NCI-H226 (cell line): ENCODE results near the gene CLEC16A.
"Not testable (repeated sequence)": the region's sequence is repeated elsewhere in the genome, so short reads cannot be mapped to it uniquely, and the experiment has no call there.

ENCODE experiments used
- DNase-seq: peaks from one replicate; pipeline ENCODE4 v3.0.0-alpha.2; 2015

The CLEC16A gene

DNA sequence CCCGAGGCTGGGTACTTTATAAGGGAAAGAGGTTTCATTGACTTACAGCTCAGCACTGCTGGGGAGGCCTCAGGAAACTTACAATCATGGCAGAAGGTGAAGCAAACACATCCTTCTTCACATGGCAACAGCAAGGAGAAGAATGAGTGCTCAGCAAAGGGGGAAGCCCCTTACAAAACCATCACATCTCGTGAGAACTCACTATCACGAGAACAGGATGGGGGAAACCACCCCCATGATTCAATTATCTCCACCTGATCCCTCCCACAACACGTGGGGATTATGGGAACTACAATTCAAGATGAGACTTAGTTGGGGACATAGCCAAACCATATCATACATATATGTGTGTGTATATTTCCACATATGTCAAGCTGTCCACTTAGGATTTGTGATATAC, 22.2 kb downstream of the CLEC16A start:
- DNase-seq, result not testable (repeated sequence)

DNA sequence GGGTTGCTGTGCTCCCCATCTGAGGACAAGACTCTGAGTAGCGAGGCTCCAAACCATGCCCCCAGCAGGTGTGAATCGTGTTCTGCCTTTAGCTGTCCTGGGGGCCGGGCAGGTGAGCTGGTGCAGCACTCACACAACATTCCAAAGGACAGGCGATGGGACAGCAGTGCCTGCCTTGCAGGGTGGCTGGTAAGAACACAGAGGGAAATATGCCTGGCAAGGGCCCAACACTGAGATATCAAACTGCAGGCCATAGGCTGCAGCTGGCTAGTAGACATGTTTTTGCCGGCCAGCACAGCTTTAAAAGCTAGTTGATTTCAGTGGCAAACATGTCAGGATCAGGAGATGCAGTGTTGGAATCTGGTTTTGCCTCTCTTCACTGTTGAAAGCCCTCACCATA, 23.6 kb downstream of the CLEC16A start:
- no peak for DNase-seq

DNA sequence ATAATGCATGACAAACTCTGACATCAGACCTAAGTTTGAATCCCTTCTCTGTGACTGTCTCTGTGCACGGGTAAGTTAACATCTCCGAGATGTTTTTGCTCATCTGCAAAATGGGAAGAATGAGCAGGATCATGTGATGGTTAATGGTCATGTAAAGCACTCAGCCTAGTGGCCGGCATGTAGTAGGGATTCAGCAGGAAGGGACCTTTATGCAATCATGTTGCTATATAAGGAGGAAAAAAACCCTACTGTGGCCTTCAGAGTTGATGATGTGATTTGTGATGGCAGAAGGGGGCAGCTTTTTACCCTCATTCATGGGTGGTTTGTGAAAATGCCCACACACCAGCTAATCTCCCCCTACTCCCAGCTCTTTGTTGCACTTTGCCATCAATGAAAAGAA, 24.1 kb downstream of the CLEC16A start:
- DNase-seq, result no peak

DNA sequence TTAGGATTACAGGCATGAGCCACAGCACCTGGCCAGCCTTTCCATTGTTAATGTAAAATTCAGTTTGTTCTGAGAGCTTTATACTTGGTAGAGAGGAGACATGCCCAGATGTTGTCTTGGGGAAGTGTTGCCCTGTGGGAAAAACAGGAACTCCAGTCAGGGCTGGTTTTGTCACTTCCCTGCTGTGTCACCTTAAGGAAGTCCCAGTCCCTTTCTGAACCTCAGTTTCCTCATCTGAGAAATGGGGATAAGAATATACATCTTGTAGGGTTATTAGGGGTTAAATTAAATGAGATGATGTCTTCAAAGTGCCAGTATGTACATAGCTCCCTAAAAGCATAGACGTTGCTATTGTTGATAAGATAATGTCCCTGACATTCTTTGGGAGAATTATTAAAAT, 25.3 kb downstream of the CLEC16A start:
- no peak for DNase-seq

DNA sequence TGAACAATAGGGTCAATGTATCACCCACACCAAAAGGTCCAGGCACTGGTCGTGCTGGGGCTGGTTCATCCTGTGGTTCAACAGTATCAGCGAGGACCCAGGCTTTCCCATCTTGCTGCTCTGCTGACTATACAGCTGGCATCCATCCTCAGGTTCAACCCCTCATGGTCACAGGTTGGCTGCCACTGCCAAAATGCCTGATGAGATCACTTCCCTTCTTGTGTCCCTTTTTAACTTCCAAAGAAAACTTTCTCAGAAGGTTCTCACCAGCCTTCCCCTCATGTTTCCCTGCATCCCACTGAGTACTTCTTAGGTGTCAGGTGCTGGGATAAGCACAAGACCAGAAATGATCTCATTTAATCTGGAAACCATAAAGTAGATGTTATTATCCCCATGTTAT, 25.7 kb downstream of the CLEC16A start:
- DNase-seq, result no peak

DNA sequence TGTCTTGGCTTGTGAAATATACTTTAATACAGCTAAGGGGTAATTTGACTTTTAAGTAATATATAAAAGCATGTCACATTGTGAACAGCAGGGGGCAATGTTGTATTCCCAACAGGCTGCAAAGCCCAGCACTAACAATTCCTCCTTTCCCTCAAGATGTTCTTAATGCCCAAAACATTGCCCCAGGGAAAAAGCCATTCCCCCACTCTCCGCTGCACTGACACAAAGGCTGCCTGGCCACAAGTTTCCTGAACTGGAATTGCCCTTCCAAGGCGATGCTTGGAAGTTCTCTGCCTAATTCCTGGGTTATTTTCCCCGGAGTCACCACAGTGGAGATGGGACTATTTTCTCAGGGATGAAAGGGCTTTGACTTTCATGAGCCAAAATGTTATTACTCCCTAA, 27.2 kb downstream of the CLEC16A start:
- peak; percentile 66 for DNase-seq

DNA sequence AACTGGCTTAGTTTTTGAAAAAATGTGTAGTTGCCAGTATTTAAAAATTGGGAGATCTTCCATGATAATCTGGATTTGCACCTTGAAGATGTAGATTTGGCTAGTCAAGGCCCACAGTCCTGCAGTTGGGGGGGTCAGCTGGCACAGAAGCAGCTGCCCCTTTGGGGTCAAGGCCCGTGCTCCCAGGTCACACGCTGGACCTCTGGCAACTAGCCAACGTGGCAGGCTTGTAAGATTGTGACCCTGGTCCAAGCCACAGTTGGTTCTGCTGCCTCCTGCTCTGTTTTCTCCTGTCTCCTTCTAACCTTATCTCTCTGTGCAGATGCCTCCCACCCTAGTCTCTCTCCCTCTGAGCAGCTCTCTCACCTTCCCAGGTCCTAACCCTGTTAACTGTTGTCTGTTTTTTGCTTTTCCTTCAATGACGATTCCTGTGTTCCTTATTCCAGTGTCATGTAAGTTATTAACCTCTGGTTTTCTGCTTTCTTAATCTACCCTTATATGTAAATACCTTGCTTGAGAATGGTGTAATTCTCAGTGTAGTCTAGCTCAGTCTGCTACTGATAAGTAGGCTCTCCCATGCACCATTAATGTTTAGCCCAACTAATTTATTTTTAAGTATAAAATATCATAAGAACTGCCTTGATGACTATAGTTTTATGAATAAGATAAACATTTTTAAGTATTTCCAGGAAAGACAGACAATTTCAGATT, 27.9 kb downstream of the CLEC16A start:
- DNase-seq, result no peak

DNA sequence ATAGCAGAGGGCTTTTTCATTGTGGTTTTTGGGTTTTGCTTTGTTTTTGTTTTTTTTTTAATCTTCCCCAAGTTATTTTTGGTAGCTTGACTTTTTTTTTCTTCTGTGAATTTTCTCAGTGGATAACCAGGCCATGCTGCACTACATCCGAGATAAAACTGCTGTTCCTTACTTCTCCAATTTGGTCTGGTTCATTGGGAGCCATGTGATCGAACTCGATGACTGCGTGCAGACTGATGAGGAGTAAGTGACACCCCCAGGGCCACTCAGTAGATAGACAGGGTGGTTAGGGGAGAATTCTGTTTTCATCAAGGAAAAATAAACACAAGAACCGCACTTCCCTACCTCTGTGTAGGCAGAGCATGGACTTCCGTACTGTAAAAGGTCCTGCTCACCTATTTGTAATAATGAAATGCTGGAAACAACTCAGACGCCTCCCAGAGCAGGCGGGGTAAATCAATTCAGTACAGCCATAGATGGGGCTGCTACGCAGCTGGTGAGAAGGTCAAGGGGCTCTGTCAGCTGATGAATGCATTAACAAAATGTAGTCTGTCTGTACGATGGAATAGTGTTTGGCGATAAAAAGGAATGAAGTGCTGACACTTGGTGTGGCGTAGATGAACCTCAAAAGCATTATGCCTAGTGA, 28.6 kb downstream of the CLEC16A start:
- DNase-seq, result no peak

DNA sequence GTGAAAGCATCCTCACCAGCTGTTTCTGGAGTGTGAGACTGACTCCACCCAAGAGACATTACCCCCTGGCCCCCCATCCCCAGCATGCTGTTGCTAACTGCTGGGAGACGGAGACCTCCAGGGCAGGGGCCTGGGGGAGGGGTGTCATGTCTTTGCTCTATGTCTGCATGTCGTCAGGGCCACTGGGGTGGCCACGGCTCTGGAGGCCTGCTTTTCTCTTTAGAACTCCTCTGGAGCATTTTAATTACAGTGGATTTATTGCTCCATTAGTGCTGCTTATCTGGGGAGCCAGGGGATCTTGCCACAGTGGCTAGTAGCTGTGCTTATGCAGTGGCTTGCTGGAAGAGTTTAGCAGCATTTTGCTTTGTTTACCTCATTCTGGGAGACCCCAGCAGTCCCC, 32.3 kb downstream of the CLEC16A start:
- DNase-seq, result no peak

DNA sequence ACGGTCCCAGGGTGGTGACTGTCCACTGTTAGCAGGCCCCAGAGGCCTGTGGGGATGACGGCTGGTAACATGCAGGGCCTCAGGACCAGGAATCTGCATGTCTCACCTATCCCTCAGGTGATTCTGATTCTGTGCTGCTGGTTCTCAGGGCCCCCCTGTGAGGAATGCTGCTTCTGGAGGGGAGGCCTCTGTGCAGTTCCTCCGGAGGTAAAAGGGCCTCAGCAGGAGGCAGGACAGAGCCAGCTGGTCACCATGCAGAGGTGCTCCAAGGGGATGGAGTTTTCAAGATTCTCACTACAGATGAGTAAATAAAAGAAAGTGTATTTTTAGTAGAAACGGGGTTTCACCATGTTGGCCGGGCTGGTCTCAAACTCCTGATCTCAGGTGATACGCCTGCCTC, 33.8 kb downstream of the CLEC16A start:
- no peak for DNase-seq

DNA sequence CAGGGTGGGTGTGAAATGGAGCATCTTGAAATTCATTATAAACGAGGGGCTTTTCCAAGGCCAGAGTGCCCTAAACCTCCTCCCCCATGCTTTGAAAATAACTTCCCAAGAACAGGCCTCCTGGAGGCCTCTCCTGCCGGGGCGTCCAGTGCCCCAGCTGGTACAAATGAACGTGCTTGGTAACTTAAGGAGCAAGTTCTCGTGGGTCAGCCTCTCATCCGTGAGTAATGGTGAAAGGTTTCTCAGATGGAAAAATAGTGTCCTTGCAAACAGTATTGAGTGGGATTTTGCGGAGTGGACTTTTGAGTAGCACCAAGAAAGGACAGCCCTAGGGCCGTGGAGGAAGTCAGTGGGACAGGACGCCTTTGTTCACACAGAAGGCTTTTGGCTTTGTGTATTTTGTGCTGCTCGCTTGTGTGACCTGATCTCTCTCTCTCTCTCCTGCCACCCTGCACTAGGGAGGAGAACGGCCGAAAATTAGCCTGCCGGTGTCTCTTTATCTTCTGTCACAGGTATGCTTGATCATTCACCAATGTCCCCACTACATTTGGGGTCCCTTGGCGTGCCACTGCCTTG, 34.6 kb downstream of the CLEC16A start:
- DNase-seq, result no peak

DNA sequence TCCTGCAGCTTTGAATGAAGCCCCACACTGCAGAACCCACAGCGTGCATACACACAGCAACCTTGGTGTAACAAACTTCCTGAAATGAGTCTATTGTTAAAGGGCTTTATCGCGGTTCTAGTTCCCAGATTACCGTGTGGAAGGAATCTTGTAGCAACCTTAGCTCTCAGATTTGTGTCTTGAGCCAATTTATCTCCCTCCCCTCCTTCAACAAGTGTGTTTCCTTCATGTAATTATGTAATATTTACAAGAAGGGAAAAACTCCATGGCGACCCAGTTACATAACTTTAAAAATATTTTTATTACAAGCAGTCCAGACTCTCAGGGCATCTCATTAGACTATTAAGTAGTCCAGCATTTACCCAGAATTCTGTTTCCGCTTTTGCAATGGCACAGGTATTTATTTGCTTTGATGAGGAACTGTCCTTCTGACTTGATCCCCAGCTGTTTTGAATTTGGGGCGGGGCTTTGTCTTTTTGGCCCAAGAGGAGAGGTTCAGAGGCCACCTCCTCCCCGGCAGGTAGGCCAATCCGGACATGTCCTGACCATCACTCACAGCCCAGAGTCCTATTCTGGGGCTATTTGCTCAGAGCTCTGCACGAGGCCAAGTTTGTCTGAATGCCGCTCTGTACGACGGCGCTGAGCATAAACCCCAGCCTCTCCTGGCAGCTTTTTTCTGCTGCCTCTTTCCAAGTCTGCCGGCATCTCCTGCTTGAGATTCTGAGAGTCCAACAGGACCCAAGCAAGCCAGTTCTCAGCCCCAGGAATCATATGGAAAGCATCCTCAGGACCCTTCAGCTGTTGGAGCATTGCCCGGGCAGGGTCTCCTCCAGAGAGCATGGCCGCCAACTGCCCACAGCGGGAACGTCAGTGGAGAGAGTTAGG, 35.6 kb downstream of the CLEC16A start:
- DNase-seq, result peak; percentile 42

DNA sequence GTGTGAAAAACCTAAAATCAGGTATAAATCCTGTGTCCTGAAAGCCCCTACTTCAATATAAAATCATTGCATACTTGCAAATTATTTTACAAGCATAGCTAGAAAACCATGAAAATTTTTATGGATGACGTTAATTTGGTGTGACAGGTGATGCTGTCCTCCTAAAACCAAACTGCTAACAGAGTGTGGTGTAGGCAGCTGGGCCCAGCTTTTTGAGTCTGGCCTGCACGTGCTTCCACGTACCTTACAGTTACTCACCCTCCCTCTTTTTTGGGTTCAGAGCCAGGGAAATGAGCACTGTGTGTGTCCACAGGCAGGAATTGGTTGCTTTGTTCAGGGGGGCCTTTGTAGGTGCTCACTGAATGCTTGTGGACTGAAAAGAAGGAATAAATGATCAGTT, 36.4 kb downstream of the CLEC16A start:
- DNase-seq, result no peak

DNA sequence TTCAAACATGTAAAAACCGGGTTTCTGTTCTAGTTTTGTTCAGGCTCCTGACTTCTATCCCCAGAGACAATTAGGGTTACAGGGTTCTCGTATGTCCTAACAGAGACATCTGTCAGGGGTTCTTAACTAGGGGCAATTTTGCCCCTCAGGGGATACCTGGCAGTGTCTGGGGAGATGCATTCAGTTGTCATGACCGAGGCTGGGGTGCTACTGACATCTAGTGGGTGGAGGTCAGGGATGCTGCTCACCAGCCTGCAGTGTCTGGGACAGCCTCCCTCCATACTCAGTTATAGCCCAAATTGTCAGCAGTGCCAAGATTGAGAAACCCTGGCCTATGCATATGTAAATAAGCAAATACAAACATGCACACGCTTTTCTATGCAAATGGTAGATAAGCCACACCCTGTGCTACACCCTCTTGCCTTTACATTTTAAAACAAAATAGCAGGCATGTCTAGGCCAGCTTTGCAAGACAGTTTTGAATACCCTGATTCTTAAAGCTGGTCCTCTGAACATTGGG, 37.4 kb downstream of the CLEC16A start:
- DNase-seq, result peak; percentile 23

DNA sequence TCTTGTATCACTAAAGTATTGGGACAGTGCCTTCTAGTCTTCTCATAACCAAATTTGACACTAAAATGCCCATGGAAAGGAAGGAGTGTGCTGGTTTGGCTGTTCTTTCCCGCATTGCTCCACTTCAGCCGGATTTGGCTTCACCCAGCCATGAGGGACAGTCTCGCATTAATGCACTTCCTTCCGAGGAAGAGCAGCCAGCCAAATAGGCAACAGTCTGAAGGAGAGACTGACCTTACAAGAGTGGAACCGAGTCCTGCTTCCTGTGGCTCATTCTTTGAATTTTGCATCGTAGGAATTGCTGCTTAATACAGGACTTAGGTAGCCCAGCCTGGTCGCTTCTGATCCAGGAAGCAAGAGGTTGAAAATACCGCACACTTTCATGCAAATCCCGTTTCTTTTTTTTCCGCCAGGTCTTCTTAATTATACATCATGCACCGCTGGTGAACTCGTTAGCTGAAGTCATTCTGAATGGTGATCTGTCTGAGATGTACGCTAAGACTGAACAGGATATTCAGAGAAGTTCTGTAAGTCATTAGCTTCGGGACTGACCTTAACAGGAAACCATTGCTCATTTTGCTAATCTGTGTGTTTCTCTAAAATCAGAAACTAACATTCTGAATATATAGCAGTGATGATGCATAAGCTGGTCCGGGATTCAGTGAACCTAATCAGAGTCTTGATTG, 38.2 kb downstream of the CLEC16A start:
- DNase-seq, result no peak

DNA sequence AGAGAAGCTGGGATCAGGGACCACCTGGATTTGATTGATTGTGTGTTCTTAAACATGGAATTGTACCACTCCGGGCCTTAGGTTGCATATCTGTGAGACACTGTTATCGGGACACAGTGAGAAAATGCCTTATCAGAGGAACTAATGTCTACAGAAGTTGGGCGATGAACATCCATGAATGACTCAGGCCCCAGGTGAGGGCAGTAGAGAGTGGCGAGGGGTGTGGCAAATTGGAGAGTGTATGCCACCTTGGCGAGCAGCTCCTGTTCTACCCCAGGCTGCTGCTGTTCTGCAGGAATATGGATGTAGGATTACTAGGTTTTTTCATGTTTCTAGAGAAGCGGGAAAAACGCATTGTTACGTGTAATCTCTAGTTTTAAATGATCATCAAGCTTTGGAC, 38.8 kb downstream of the CLEC16A start:
- DNase-seq, result no peak

DNA sequence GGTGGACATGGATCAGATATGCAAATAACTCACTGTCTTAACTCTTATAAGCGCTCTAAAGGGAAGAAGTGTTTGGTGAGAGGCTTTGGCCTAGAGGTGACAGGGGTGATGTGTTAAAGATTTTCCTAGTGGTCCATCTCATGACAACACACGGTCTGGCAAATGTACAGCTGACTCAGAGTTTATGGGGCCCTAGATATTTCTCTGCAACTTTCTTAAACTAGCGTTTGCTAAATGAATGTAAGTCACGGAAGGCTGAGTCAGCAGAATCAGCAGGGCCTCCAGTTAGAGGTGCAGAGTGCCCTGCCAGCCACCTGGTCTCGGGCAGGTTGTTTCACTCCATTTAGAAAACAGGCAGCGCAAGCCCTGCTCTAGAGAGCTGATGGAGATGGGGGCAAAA, 40.1 kb downstream of the CLEC16A start:
- no peak for DNase-seq

DNA sequence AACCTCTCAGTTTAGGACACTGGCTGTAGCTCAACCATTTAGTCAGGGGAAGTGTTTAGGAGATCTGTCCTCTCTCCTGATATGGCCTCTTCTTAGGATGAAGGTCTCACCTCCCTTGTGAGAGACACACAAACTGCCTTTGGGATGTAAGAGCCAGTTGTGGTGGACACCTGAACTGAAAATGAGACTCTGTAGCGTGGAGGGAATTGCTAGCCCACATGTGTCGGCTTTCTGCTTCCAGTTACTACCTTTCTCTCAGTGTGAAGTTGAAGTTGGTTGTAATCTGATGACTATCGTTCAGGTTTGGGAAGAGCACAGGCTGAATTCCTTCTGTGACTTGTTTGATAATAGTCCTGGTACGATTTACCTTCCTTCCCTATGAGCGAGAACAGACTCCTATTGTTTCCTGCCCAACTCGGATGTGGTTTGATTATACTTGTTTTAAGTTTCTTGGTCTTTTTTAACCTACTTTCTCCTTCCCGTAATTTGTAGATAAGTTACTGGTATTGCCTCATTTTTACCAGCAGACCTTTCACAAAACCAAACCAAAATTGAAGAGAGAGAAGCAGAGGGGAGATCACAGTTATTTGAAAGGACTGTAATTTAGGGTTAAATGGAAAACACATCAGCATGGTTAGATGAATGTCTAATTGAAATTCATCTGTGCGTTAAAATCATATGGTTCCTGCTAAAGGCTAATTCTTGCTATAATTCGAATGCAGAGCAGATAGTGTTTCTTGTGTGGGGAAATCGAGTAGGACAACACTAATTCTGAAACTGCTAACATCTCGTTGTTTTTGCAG, 43.2 kb downstream of the CLEC16A start:
- DNase-seq, result no peak

DNA sequence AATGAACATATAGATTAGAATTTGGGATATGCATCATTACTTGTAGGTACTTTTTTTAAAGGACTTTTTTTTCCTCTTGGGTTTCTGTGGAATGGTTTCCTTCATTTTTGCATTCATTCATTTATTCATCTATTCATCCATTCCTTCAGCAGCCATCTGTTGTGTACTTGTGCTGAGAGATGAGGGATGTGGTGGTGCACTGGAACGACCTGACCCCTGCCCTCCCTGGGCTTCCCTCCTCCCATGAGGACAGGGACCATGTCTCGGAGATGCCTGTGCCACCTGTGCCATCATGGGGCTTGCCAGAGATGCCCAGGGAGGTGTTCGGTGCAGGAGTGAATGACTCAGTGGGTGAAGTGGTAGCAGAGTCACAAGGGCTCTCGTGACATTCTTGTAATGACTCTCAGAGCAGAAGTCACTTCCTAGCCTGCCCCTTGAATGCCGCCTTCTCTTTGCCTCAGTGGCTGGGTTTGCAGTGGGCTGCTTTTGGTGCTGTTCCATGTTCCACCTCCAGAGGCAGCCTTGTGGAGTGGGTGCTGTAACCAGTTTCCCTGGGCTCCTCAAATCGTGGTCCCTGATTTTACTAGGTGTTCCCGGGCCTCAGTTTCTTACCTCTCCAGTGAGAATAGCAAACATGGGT, 43.9 kb downstream of the CLEC16A start:
- no peak for DNase-seq

DNA sequence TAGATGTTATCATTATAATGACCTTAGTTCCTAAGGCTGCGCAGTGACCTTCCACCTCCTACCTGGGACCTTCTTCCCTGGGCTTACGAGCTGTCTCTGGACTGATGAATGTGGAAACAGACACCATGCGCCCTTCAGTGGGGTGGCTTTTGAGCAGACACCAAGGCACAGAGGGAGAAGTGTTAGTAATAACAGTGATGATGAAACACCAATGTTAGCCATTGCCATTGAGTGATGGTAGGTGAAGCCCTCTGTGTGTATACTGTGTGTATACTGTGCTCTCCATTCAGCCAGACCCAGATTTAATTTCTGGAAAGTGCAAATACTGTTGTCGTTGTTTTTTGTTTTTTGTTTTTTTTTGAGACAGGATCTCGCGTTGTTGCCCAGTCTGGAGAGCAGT, 44.5 kb downstream of the CLEC16A start:
- no peak for DNase-seq

DNA sequence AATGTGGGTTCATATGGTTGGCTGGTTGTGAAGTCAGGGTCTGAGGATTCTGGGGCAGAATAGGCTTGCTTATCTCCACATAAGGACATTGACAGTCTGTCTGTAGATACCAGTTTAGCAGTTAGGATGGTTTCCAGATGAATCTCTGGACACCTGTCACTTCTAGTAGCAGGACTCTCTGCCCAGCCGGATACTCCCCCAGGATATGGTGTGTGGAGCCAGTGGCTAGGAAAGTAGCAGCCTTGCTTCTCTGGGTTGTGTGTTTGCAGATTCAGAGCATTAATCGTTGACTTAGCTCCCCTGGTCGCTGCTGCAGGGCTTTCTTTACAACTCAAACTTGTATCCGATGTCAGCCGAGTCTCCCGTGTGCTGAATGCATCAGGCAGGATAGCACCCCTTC, 45.2 kb downstream of the CLEC16A start:
- no peak for DNase-seq
